HT1080 (cell line): ENCODE results near the gene NHSL1. TPM values are rescaled to one million over a fixed set of nuclear protein-coding genes. Genes with fewer than 3 reads are reported as not detected.

ENCODE experiments used
- DNase-seq: peaks from one replicate; pipeline ENCODE4 v3.0.0-alpha.2; 2015; ENCODE audit warnings: low read depth
- total RNA-seq: library from RNA; depleted of rRNA; stranded (reverse); fragments of >200 nt; shearing (Covaris generic); gene quantifications from 2 replicates; pipeline ENCODE4 v1.2.3, GENCODE V29; 2014

The NHSL1 gene
- total RNA-seq, 1 experiment from 2014 or later = 7.5 TPM

- no peak for DNase-seq
Measured at GRCh38 chr6:138525355-138525754, 26.1 kb upstream of the NHSL1 start.

GRCh38 chr6:138524526-138524925 is 25.2 kb upstream of the NHSL1 start:
- DNase-seq = no peak

GRCh38 chr6:138523347-138524210 is 24.3 kb upstream of the NHSL1 start:
- no peak for DNase-seq

GRCh38 chr6:138522611-138523010 is 23.3 kb upstream of the NHSL1 start:
- DNase-seq = no peak

GRCh38 chr6:138521790-138522189 is 22.5 kb upstream of the NHSL1 start:
- no peak for DNase-seq

GRCh38 chr6:138520463-138520862 is 21.2 kb upstream of the NHSL1 start:
- peak; percentile 18 for DNase-seq

- DNase-seq = no peak
Measured at GRCh38 chr6:138518054-138518453, 18.8 kb upstream of the NHSL1 start.

- peak; percentile 36 for DNase-seq
Measured at GRCh38 chr6:138517635-138518034, 18.3 kb upstream of the NHSL1 start.

GRCh38 chr6:138515657-138516248 is 16.5 kb upstream of the NHSL1 start:
- no peak for DNase-seq

GRCh38 chr6:138514860-138515540 is 15.7 kb upstream of the NHSL1 start:
- peak; percentile 11 for DNase-seq

- DNase-seq = no peak
Measured at GRCh38 chr6:138512609-138513008, 13.3 kb upstream of the NHSL1 start.

GRCh38 chr6:138510093-138510492 is 10.8 kb upstream of the NHSL1 start:
- DNase-seq = no peak

- peak; percentile 59 for DNase-seq
Measured at GRCh38 chr6:138509371-138509770, 10.1 kb upstream of the NHSL1 start.

- no peak for DNase-seq
Measured at GRCh38 chr6:138508676-138508988, 9.3 kb upstream of the NHSL1 start.

- DNase-seq = no peak
Measured at GRCh38 chr6:138507977-138508675, 8.8 kb upstream of the NHSL1 start.

GRCh38 chr6:138504764-138505689 is 5.7 kb upstream of the NHSL1 start:
- no peak for DNase-seq

- DNase-seq = no peak
Measured at GRCh38 chr6:138503881-138504680, 4.8 kb upstream of the NHSL1 start.

- no peak for DNase-seq
Measured at GRCh38 chr6:138502546-138502945, 3.3 kb upstream of the NHSL1 start.

GRCh38 chr6:138500867-138501446 is 1.7 kb upstream of the NHSL1 start:
- DNase-seq = no peak
